Measurements from ENCODE around the gene CNOT10.

GRCh38 chr3:32797776-32798175, 112.8 kb downstream of the CNOT10 start:
- TF ChIP-seq, protein P1, sequence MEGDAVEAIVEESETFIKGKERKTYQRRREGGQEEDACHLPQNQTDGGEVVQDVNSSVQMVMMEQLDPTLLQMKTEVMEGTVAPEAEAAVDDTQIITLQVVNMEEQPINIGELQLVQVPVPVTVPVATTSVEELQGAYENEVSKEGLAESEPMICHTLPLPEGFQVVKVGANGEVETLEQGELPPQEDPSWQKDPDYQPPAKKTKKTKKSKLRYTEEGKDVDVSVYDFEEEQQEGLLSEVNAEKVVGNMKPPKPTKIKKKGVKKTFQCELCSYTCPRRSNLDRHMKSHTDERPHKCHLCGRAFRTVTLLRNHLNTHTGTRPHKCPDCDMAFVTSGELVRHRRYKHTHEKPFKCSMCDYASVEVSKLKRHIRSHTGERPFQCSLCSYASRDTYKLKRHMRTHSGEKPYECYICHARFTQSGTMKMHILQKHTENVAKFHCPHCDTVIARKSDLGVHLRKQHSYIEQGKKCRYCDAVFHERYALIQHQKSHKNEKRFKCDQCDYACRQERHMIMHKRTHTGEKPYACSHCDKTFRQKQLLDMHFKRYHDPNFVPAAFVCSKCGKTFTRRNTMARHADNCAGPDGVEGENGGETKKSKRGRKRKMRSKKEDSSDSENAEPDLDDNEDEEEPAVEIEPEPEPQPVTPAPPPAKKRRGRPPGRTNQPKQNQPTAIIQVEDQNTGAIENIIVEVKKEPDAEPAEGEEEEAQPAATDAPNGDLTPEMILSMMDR (IDR thresholded peaks at IDR 0.05), result no peak
- no peak for TF ChIP-seq EZH2 (IDR thresholded peaks at IDR 0.05)

Measured in neural progenitor cell (in vitro differentiated cells).